ENCODE results near the gene PHKB.

Gene PHKB

GRCh38 chr16:47624563-47624962 lies 163.4 kb downstream of the PHKB start:
- no peak for DNase-seq (ENCODE audit: low read depth in 2 of 2)

GRCh38 chr16:47625115-47625567 lies 164.0 kb downstream of the PHKB start:
- DNase-seq (ENCODE audit: low read depth in 2 of 2) = no peak

GRCh38 chr16:47626246-47626645 lies 165.1 kb downstream of the PHKB start:
- DNase-seq (ENCODE audit: low read depth in 2 of 2) = no peak

GRCh38 chr16:47627085-47627639 lies 166.0 kb downstream of the PHKB start:
- DNase-seq (ENCODE audit: low read depth in 2 of 2) = no peak

GRCh38 chr16:47627721-47628120 lies 166.6 kb downstream of the PHKB start:
- no peak for DNase-seq (ENCODE audit: low read depth in 2 of 2)

GRCh38 chr16:47631131-47631530 lies 170.0 kb downstream of the PHKB start:
- no peak for DNase-seq (ENCODE audit: low read depth in 2 of 2)

- no peak for DNase-seq (ENCODE audit: low read depth in 2 of 2)
Measured at GRCh38 chr16:47634126-47634525, 173.0 kb downstream of the PHKB start.

- DNase-seq (ENCODE audit: low read depth in 2 of 2) = no peak
Measured at GRCh38 chr16:47634727-47635126, 173.6 kb downstream of the PHKB start.

- no peak for DNase-seq (ENCODE audit: low read depth in 2 of 2)
Measured at GRCh38 chr16:47636501-47637099, 175.5 kb downstream of the PHKB start.

GRCh38 chr16:47638175-47638574 lies 177.0 kb downstream of the PHKB start:
- no peak for DNase-seq (ENCODE audit: low read depth in 2 of 2)

GRCh38 chr16:47640661-47641060 lies 179.5 kb downstream of the PHKB start:
- DNase-seq (ENCODE audit: low read depth in 2 of 2) = no peak

- peak in 1 of 2 donors; percentile 1 for DNase-seq (ENCODE audit: low read depth in 2 of 2)
Measured at GRCh38 chr16:47643323-47644000, 182.3 kb downstream of the PHKB start.

GRCh38 chr16:47644166-47644565 lies 183.0 kb downstream of the PHKB start:
- no peak for DNase-seq (ENCODE audit: low read depth in 2 of 2)

- no peak for DNase-seq (ENCODE audit: low read depth in 2 of 2)
Measured at GRCh38 chr16:47644661-47645060, 183.5 kb downstream of the PHKB start.

GRCh38 chr16:47646914-47647313 lies 185.8 kb downstream of the PHKB start:
- no peak for DNase-seq (ENCODE audit: low read depth in 2 of 2)

GRCh38 chr16:47657032-47657431 lies 195.9 kb downstream of the PHKB start:
- DNase-seq (ENCODE audit: low read depth in 2 of 2) = no peak

- no peak for DNase-seq (ENCODE audit: low read depth in 2 of 2)
Measured at GRCh38 chr16:47657977-47658376, 196.8 kb downstream of the PHKB start.

- DNase-seq (ENCODE audit: low read depth in 2 of 2) = no peak
Measured at GRCh38 chr16:47660540-47660939, 199.4 kb downstream of the PHKB start.

- DNase-seq (ENCODE audit: low read depth in 2 of 2) = no peak
Measured at GRCh38 chr16:47664653-47665325, 203.7 kb downstream of the PHKB start.

GRCh38 chr16:47666434-47666833 lies 205.3 kb downstream of the PHKB start:
- no peak for DNase-seq (ENCODE audit: low read depth in 2 of 2)

- no peak for DNase-seq (ENCODE audit: low read depth in 2 of 2)
Measured at GRCh38 chr16:47667956-47668355, 206.8 kb downstream of the PHKB start.

GRCh38 chr16:47672475-47672874 lies 211.3 kb downstream of the PHKB start:
- no peak for DNase-seq (ENCODE audit: low read depth in 2 of 2)
